ENCODE measurements around the gene CNTNAP5.

The CNTNAP5 gene

DNA sequence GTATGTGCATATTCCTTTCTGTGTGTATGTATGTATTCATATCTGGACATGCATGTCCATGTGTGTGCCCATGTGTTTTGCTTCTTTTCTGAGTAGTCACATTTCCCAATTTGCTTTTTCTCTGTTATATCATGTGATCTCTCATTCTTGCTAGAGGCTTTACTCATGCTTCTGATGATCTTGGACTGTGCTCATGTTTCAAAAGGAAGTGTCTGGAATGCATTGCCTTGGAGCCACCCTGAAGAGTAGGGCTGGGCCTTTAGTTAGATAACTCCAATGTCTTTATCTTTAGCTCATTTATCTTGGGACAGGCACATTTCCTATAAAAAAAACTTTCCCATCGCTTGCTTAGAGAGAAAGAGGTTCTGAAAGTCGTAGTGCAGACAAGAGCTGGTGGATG, 859.2 kb downstream of the CNTNAP5 start:
- no peaks in the 10 kb centered on the region for H3K9me2 ChIP-seq (replicated peaks; ENCODE audit: insufficient read depth, low read length)
- no peak overlapping the region for H3K27ac ChIP-seq (ENCODE audit: low read length)
- H3K9ac ChIP-seq (ENCODE audit: low read length), result no peak overlapping the region
- TF ChIP-seq EZH2phosphoT487 (IDR thresholded peaks at IDR 0.05; ENCODE audit: low read length), result no peak
- TF ChIP-seq EZH2 (optimal IDR thresholded peaks at IDR 0.05; ENCODE audit: low read depth, low read length), result no peak
- TF ChIP-seq, protein P1, sequence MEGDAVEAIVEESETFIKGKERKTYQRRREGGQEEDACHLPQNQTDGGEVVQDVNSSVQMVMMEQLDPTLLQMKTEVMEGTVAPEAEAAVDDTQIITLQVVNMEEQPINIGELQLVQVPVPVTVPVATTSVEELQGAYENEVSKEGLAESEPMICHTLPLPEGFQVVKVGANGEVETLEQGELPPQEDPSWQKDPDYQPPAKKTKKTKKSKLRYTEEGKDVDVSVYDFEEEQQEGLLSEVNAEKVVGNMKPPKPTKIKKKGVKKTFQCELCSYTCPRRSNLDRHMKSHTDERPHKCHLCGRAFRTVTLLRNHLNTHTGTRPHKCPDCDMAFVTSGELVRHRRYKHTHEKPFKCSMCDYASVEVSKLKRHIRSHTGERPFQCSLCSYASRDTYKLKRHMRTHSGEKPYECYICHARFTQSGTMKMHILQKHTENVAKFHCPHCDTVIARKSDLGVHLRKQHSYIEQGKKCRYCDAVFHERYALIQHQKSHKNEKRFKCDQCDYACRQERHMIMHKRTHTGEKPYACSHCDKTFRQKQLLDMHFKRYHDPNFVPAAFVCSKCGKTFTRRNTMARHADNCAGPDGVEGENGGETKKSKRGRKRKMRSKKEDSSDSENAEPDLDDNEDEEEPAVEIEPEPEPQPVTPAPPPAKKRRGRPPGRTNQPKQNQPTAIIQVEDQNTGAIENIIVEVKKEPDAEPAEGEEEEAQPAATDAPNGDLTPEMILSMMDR (IDR thresholded peaks at IDR 0.05; ENCODE audit: low read length), result no peak
- no peak for DNase-seq
- no peaks in the 10 kb centered on the region for H4K20me1 ChIP-seq (ENCODE audit: insufficient read depth, low read length)
- no peak overlapping the region for H2AFZ ChIP-seq (ENCODE audit: low read length)
- no peak overlapping the region for H3K4me2 ChIP-seq (ENCODE audit: low read depth, low read length)
- H3K9me3 ChIP-seq (replicated peaks; ENCODE audit: insufficient read depth, low read length), result no peaks in the 10 kb centered on the region
- no peak overlapping the region for H3K4me3 ChIP-seq (ENCODE audit: low read length)
- no peaks in the 10 kb centered on the region for H3F3A ChIP-seq (ENCODE audit: insufficient read depth, low read length)
- H3K79me2 ChIP-seq (ENCODE audit: low read length), result no peaks in the 10 kb centered on the region
- no peaks in the 10 kb centered on the region for H3K27me3 ChIP-seq (replicated peaks; ENCODE audit: insufficient read depth, low read length)
- H3K36me3 ChIP-seq (replicated peaks; ENCODE audit: insufficient read depth, low read length), result no peaks in the 10 kb centered on the region
- H3K4me1 ChIP-seq (ENCODE audit: low read length), result no peaks in the 10 kb centered on the region

- H3K27me3 ChIP-seq (replicated peaks; ENCODE audit: insufficient read depth, low read length), result no peaks in the 10 kb centered on the region
- TF ChIP-seq, protein P1 (IDR thresholded peaks at IDR 0.05; ENCODE audit: low read length), result no peak
- TF ChIP-seq EZH2phosphoT487 (IDR thresholded peaks at IDR 0.05; ENCODE audit: low read length) (no peak), EZH2 (optimal IDR thresholded peaks at IDR 0.05; ENCODE audit: low read depth, low read length) (no peak)
- no peaks in the 10 kb centered on the region for H4K20me1 ChIP-seq (ENCODE audit: insufficient read depth, low read length)
- H3K4me3 ChIP-seq (ENCODE audit: low read length), result no peak overlapping the region
- H3K9me3 ChIP-seq (replicated peaks; ENCODE audit: insufficient read depth, low read length), result no peaks in the 10 kb centered on the region
- H3K79me2 ChIP-seq (ENCODE audit: low read length), result no peaks in the 10 kb centered on the region
- no peaks in the 10 kb centered on the region for H3F3A ChIP-seq (ENCODE audit: insufficient read depth, low read length)
- no peak overlapping the region for H3K4me2 ChIP-seq (ENCODE audit: low read depth, low read length)
- DNase-seq, result no peak
- H3K36me3 ChIP-seq (replicated peaks; ENCODE audit: insufficient read depth, low read length), result no peaks in the 10 kb centered on the region
- H3K27ac ChIP-seq (ENCODE audit: low read length), result no peak overlapping the region
- H3K9me2 ChIP-seq (replicated peaks; ENCODE audit: insufficient read depth, low read length), result no peaks in the 10 kb centered on the region
- H3K9ac ChIP-seq (ENCODE audit: low read length), result no peak overlapping the region
- no peak overlapping the region for H2AFZ ChIP-seq (ENCODE audit: low read length)
- H3K4me1 ChIP-seq (ENCODE audit: low read length), result no peaks in the 10 kb centered on the region
These were observed 861.1 kb downstream of the CNTNAP5 start for GRCh38 chr2:124886216-124886615.

GRCh38 chr2:124887466-124887865, 862.4 kb downstream of the CNTNAP5 start:
- Histone ChIP-seq H2AFZ (ENCODE audit: low read length) (no peak overlapping the region), H3K27ac (ENCODE audit: low read length) (no peak overlapping the region), H3K9me2 (replicated peaks; ENCODE audit: insufficient read depth, low read length) (no peaks in the 10 kb centered on the region), H3K36me3 (replicated peaks; ENCODE audit: insufficient read depth, low read length) (no peaks in the 10 kb centered on the region), H3K9ac (ENCODE audit: low read length) (no peak overlapping the region), H3K4me2 (ENCODE audit: low read depth, low read length) (no peak overlapping the region), H3K4me1 (ENCODE audit: low read length) (no peaks in the 10 kb centered on the region), H3K27me3 (replicated peaks; ENCODE audit: insufficient read depth, low read length) (no peaks in the 10 kb centered on the region), H4K20me1 (ENCODE audit: insufficient read depth, low read length) (no peaks in the 10 kb centered on the region), H3K4me3 (ENCODE audit: low read length) (no peak overlapping the region), H3F3A (ENCODE audit: insufficient read depth, low read length) (no peaks in the 10 kb centered on the region), H3K9me3 (replicated peaks; ENCODE audit: insufficient read depth, low read length) (no peaks in the 10 kb centered on the region), H3K79me2 (ENCODE audit: low read length) (no peaks in the 10 kb centered on the region)
- no peak for DNase-seq
- TF ChIP-seq, protein P1 (IDR thresholded peaks at IDR 0.05; ENCODE audit: low read length), result no peak
- no peak for TF ChIP-seq EZH2 (optimal IDR thresholded peaks at IDR 0.05; ENCODE audit: low read depth, low read length)

All from MM.1S (cell line).